CD14-positive monocyte (primary cell): ENCODE data around the gene DDX18. TPM values are rescaled to one million over a fixed set of nuclear protein-coding genes. Genes with fewer than 3 reads are reported as not detected.

Experiments used
- DNase-seq, 3 donors: peaks; one replicate each; pipeline ENCODE4 v3.0.0-alpha.2; 2011 to 2022
- H2AFZ ChIP-seq: 2 replicates; pipeline ENCODE4 v1.6.0; 2012; ENCODE audit warnings: mild to moderate bottlenecking, low read depth, low read length, inconsistent platforms; ENCODE audit not compliant: insufficient read depth, poor library complexity, severe bottlenecking
- H3K27ac ChIP-seq, 2 donors: 1 replicate in 1 of 2; 2 replicates in 1 of 2; pipeline ENCODE4 v1.5.1; 2012 to 2013; ENCODE audit warnings: low read length in 2 of 2, control low read depth in 1 of 2, inconsistent platforms in 1 of 2, low read depth in 1 of 2, mild to moderate bottlenecking in 1 of 2
- H3K27me3 ChIP-seq, 2 donors: one replicate each; pipeline versions ENCODE4 v1.6.0 to v1.6.1; 2011 to 2013; ENCODE audit warnings: low read length in 2 of 2; ENCODE audit not compliant: control insufficient read depth in 2 of 2, insufficient read depth in 2 of 2
- H3K36me3 ChIP-seq, 2 donors: replicated peaks in 1 of 2; 1 replicate in 1 of 2; 2 replicates in 1 of 2; pipeline versions ENCODE4 v1.5.1 to v1.6.1; 2012 to 2013; ENCODE audit warnings: low read length in 2 of 2, control low read depth in 1 of 2, inconsistent platforms in 1 of 2, mild to moderate bottlenecking in 1 of 2; ENCODE audit not compliant: insufficient read depth in 2 of 2, control insufficient read depth in 1 of 2
- H3K4me1 ChIP-seq, 2 donors: 1 replicate in 1 of 2; 2 replicates in 1 of 2; pipeline versions ENCODE4 v1.5.1 to v1.6.1; 2012 to 2013; ENCODE audit warnings: low read length in 2 of 2, control low read depth in 1 of 2, inconsistent platforms in 1 of 2, mild to moderate bottlenecking in 1 of 2, moderate library complexity in 1 of 2; ENCODE audit not compliant: insufficient read depth in 2 of 2, control insufficient read depth in 1 of 2
- H3K4me2 ChIP-seq: replicated peaks from 2 replicates; pipeline ENCODE3; 2012; ENCODE audit warnings: low read length, moderate library complexity, mild to moderate bottlenecking; ENCODE audit not compliant: poor library complexity, severe bottlenecking; ENCODE audit errors: extremely low read depth
- H3K4me3 ChIP-seq, 3 experiments: fragments of 200-600 bp in 1 of 3; sonication (generic) in 1 of 3; replicated peaks in 1 of 3; 1 replicate in 2 of 3; 2 replicates in 1 of 3; pipeline ENCODE4 v1.5.1; 2011 to 2013; ENCODE audit warnings: low read length in 3 of 3, mild to moderate bottlenecking in 3 of 3, control low read depth in 2 of 3, low read depth in 2 of 3, inconsistent platforms in 1 of 3, moderate library complexity in 1 of 3
- H3K79me2 ChIP-seq: 2 replicates; pipeline ENCODE4 v1.6.0; 2012; ENCODE audit warnings: mild to moderate bottlenecking, control low read depth, inconsistent platforms, low read length, moderate library complexity; ENCODE audit not compliant: insufficient read depth
- H3K9ac ChIP-seq: 2 replicates; pipeline ENCODE4 v1.6.0; 2017; ENCODE audit warnings: low read length, mild to moderate bottlenecking; ENCODE audit not compliant: insufficient read depth, poor library complexity, severe bottlenecking
- H3K9me3 ChIP-seq, 2 donors: replicated peaks in 1 of 2; 1 replicate in 1 of 2; 2 replicates in 1 of 2; pipeline versions ENCODE4 v1.5.1 to v1.6.1; 2012 to 2013; ENCODE audit warnings: low read length in 2 of 2, control low read depth in 1 of 2; ENCODE audit not compliant: control insufficient read depth in 1 of 2, insufficient read depth in 1 of 2
- H4K20me1 ChIP-seq: 2 replicates; pipeline ENCODE4 v1.6.0; 2012; ENCODE audit warnings: mild to moderate bottlenecking, low read length, control low read depth, moderate library complexity; ENCODE audit not compliant: insufficient read depth
- H3K27ac Mint-ChIP-seq, 7 donors: one replicate each; pipeline ENCODE4 v1.8.0; 2020; ENCODE audit warnings: mild to moderate bottlenecking in 7 of 7, mixed read lengths in 7 of 7, moderate library complexity in 6 of 7, inconsistent platforms in 2 of 7
- H3K27me3 Mint-ChIP-seq, 3 donors: one replicate each; pipeline ENCODE4 v1.8.0; 2021 to 2022; ENCODE audit warnings: low read depth in 3 of 3, mild to moderate bottlenecking in 3 of 3, mixed read lengths in 3 of 3, moderate library complexity in 3 of 3, inconsistent platforms in 1 of 3
- H3K36me3 Mint-ChIP-seq, 2 donors: one replicate each; pipeline ENCODE4 v1.8.0; 2020; ENCODE audit warnings: mixed read lengths in 2 of 2, inconsistent platforms in 1 of 2, mild to moderate bottlenecking in 1 of 2
- H3K4me1 Mint-ChIP-seq: one replicate; pipeline ENCODE4 v1.8.0; 2020; ENCODE audit warnings: mild to moderate bottlenecking, mixed read lengths
- H3K4me3 Mint-ChIP-seq, 2 donors: one replicate each; pipeline ENCODE4 v1.8.0; 2020; ENCODE audit warnings: mild to moderate bottlenecking in 2 of 2, mixed read lengths in 2 of 2, moderate library complexity in 1 of 2
- H3K9me3 Mint-ChIP-seq, 7 donors: one replicate each; pipeline ENCODE4 v1.8.0; 2020 to 2022; ENCODE audit warnings: mixed read lengths in 7 of 7, mild to moderate bottlenecking in 6 of 7, moderate library complexity in 6 of 7, inconsistent platforms in 2 of 7
- CTCF ChIP-seq: fragments of 200-600 bp; IDR thresholded peaks from one replicate; pipeline ENCODE4 v1.8.0; 2022; ENCODE audit warnings: antibody characterized with exemption, mild to moderate bottlenecking
- WGBS: methylation state at CpG from one replicate; pipeline ENCODE4 v1.1.5; 2013; ENCODE audit warnings: missing lambda C conversion rate; ENCODE audit not compliant: insufficient coverage; 5-methylcytosine and 5-hydroxymethylcytosine counted together
- intact Hi-C, 2 donors: fragments of 100-400 bp; cut with micrococcal nuclease; formaldehyde crosslinking; loops; one replicate each; pipeline versions ENCODE4 v1.15.0 to v1.15.1; 2023
- polyA plus RNA-seq, 3 donors: library from polyadenylated mRNA; depleted of rRNA in 1 of 3; unstranded in 2 of 3; stranded (reverse) in 1 of 3; fragments of 300-500 nt in 2 of 3; fragments of >200 nt in 1 of 3; fragmentation: Illumina TruSeq in 2 of 3; gene quantifications; 1 replicate in 2 of 3; 2 replicates in 1 of 3; pipeline ENCODE4 v1.2.3, GENCODE V29; 2012 to 2021

The DDX18 gene
- polyA plus RNA-seq, 3 donors, result 19.1 to 21.1 (median 19.7) TPM

GRCh38 chr2:117845304-117845703 lies 30.8 kb downstream of the DDX18 start:
- no peak for DNase-seq
- no peak overlapping the region for H3K4me3 Mint-ChIP-seq
- intact Hi-C loops, result no loop called here
- H3K36me3 ChIP-seq, result no peaks in the 10 kb centered on the region
- H3K4me1 ChIP-seq, result no peaks in the 10 kb centered on the region
- H3K4me2 ChIP-seq, result no peak overlapping the region
- no peak overlapping the region for H3K27ac ChIP-seq
- H3K9ac ChIP-seq, result no peak overlapping the region
- no peak overlapping the region for H2AFZ ChIP-seq
- H3K4me1 Mint-ChIP-seq, result no peaks in the 10 kb centered on the region
- H3K27me3 ChIP-seq, result peaks cover 9 to 15% of the 10 kb centered on the region in 2 donors
- WGBS, result no CpG with 5 or more reads among the region's 2 CpGs
- peaks cover 12 to 28% (median 18%) of the 10 kb centered on the region in 3 donors for H3K27me3 Mint-ChIP-seq
- no peaks in the 10 kb centered on the region for H3K36me3 Mint-ChIP-seq
- H3K9me3 Mint-ChIP-seq, result peaks cover 4 to 19% (median 11%) of the 10 kb centered on the region in 7 donors
- no peak overlapping the region for H3K4me3 ChIP-seq
- H3K79me2 ChIP-seq, result no peaks in the 10 kb centered on the region
- H3K9me3 ChIP-seq, result peaks cover 8 to 10% of the 10 kb centered on the region in 2 donors
- no peak overlapping the region for H3K27ac Mint-ChIP-seq
- H4K20me1 ChIP-seq, result no peaks in the 10 kb centered on the region
- no peak for TF ChIP-seq CTCF

GRCh38 chr2:117850015-117850414 lies 35.5 kb downstream of the DDX18 start:
- Mint-ChIP-seq H3K4me1 (no peaks in the 10 kb centered on the region), H3K4me3 (peak overlapping the region in 1 of 2 donors; percentile 17), H3K9me3 (peaks cover 4 to 17% (median 11%) of the 10 kb centered on the region in 7 donors), H3K27ac (no peak overlapping the region), H3K36me3 (no peaks in the 10 kb centered on the region), H3K27me3 (peaks cover 9 to 39% (median 17%) of the 10 kb centered on the region in 3 donors)
- no peak overlapping the region for H3K9ac ChIP-seq
- no peak for TF ChIP-seq CTCF
- H3K4me3 ChIP-seq, result no peak overlapping the region
- no peaks in the 10 kb centered on the region for H3K36me3 ChIP-seq
- H2AFZ ChIP-seq, result no peak overlapping the region
- H3K4me1 ChIP-seq, result no peaks in the 10 kb centered on the region
- no peaks in the 10 kb centered on the region for H3K79me2 ChIP-seq
- H3K27ac ChIP-seq, result no peak overlapping the region
- H4K20me1 ChIP-seq, result no peaks in the 10 kb centered on the region
- intact Hi-C loops, result no loop called here
- WGBS, result no CpG with 5 or more reads among the region's 7 CpGs
- H3K4me2 ChIP-seq, result no peak overlapping the region
- H3K9me3 ChIP-seq, result peaks cover 8 to 10% of the 10 kb centered on the region in 2 donors
- peaks cover 22 to 31% of the 10 kb centered on the region in 2 donors for H3K27me3 ChIP-seq
- no peak for DNase-seq
